Fibroblast of skin of left biceps (primary cell): ENCODE data around the gene SLC27A5.
"Not testable (repeated sequence)": the region's sequence is repeated elsewhere in the genome, so short reads cannot be mapped to it uniquely, and the experiment has no call there.

Experiments used
- DNase-seq, 2 experiments: peaks; one replicate each; pipeline ENCODE4 v3.0.0-alpha.2; 2013; ENCODE audit warnings: low read depth in 2 of 2

Gene SLC27A5

DNA sequence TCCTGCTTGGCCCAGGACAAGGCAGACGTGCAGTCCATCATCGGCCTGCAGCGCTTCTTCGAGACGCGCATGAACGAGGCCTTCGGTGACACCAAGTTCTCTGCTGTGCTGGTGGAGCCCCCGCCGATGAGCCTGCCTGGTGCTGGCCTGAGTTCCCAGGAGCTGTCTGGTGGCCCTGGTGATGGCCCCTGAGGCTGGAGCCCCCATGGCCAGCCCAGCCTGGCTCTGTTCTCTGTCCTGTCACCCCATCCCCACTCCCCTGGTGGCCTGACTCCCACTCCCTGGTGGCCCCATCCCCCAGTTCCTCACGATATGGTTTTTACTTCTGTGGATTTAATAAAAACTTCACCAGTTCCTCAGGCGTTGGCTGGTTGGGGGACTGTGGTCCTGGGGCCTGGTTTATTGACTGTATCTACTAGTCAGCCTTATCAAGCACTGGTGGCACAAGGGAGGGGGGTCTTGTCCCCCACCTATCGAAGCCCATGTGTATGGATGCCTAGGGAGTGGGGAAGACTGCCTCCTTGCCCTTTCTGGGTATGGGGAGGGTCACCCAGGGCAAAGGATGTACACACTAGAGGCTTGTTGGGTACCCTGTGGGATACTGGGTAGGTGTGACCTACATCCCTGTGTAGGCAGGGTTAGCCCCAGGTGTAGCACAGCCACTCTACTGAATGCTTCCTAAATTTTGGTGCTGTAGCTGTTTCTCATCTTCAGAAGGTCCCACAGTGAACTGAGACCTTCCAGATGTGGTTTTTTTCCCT lies 38.8 kb upstream of the SLC27A5 start:
- DNase-seq: no peak

- no peak for DNase-seq
Observed at GRCh38 chr19:58549664-58550361, 38.0 kb upstream of the SLC27A5 start.

- DNase-seq: no peak
Observed at GRCh38 chr19:58548859-58549663, 37.3 kb upstream of the SLC27A5 start.

DNA sequence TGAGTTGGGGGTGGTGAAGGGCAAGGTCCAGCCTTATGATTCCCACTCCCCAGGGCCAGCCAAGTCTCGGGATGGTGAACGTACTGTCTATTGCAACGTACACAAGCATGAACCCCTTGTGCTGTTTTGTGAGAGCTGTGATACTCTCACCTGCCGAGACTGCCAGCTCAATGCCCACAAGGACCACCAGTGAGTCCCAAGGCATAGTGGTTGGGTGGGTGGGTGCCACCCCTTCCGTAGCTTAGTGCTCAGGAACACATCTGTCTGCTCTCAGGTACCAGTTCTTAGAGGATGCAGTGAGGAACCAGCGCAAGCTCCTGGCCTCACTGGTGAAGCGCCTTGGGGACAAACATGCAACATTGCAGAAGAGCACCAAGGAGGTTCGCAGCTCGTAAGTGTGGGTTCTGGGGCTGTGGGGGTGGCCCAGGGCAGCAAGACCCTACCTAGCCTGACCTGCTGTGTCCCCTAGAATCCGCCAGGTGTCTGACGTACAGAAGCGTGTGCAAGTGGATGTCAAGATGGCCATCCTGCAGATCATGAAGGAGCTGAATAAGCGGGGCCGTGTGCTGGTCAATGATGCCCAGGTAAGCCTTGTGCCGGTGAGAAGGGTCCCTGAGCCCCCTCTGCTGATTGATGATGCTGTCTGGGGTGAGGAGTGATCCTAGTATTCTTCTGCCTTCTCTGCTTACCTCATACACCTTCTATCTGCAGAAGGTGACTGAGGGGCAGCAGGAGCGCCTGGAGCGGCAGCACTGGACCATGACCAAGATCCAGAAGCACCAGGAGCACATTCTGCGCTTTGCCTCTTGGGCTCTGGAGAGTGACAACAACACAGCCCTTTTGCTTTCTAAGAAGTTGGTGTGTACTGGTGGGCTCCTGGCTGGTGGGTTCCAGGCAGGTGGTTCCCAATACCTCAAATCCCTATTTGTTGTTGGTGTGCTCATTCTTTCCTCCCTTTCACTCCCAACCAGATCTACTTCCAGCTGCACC lies 35.8 kb upstream of the SLC27A5 start:
- DNase-seq: no peak

GRCh38 chr19:58546019-58546530 lies 34.3 kb upstream of the SLC27A5 start:
- no peak for DNase-seq

- DNase-seq: no peak
Observed at GRCh38 chr19:58545286-58546018, 33.7 kb upstream of the SLC27A5 start.

DNA sequence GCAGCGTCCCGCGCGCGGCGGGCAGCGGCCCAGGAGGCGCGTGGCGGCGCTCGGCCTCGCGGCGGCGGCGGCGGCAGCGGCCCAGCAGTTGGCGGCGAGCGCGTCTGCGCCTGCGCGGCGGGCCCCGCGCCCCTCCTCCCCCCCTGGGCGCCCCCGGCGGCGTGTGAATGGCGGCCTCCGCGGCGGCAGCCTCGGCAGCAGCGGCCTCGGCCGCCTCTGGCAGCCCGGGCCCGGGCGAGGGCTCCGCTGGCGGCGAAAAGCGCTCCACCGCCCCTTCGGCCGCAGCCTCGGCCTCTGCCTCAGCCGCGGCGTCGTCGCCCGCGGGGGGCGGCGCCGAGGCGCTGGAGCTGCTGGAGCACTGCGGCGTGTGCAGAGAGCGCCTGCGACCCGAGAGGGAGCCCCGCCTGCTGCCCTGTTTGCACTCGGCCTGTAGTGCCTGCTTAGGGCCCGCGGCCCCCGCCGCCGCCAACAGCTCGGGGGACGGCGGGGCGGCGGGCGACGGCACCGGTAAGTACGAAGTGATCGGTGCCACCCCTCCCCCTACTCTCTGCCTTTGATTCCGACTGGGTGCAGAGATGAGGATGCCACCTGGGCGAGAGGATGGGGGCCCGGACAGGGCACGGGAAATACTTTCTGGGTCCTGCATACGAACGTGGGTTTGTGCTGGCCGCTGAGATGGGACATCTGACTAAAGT lies 32.9 kb upstream of the SLC27A5 start:
- DNase-seq: peak in 1 of 2 experiments; percentile 30

DNA sequence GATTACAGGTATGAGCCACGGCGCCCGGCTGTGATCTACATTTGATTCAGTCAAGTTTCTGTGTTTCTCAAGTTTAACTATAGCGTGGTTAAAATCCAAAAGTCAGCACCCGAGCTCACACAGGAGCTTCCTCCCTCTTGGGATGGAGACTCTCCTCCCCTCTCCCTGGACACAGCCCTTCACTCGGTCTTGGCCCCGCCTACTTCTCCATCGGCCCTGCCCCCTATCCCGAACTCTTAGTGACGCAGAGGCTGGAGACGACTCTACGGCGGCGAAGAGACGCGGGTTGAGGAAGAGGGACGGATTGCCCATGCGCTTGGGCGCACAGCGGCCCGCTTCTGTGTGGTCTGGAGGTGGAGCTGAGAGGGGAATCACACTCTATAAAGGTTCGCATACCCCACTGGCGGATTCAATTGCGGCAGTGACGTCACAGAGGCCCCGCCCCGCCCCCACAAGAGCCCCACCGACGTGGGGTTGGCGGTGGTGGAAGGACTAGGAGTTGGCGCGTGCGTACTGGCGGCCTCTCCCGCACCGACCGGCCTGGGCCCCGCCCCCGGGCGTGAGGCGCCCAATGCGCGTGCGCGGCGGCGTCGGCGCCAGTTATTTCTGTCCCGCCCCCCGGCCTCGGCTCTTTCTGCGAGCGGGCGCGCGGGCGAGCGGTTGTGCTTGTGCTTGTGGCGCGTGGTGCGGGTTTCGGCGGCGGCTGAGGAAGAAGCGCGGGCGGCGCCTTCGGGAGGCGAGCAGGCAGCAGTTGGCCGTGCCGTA lies 32.2 kb upstream of the SLC27A5 start, which contains the start of gene TRIM28:
Gene TRIM28 (plus strand): TSS at position 239 of the 765 bp plus-strand sequence. CDS start 694 bp downstream, outside the sequence.
- peak; percentile 99 for DNase-seq

DNA sequence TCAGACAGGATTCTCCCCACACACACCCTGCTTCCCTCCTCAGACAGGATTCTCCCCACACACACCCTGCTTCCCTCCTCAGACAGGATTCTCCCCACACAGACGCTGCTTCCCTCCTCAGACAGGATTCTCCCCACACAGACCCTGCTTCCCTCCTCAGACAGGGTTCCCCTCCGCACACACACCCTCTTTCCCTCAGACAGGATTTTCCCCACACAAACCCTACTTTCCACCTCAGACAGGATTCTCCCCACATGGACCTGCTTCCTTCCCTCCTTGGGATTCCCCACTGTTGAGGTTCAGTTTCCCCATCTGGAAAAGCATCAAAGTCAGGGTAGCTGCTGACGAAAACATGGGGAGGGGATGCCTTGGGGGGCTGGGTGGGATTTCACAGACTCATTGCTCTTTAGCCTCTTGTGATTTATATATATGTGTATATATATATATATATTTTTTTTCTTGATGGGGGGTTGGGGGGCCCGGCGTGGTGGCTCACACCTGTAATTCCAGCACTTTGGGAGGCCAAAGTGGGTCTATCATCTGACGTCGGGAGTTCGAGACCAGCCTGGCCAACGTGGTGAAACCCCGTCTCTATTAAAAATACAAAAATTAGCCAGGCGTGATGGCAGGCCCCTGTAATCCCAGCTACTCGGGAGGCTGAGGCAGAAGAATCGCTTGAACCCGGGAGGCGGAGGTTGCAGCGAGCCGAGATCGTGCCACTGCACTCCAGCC lies 31.0 kb upstream of the SLC27A5 start:
- DNase-seq: not testable (repeated sequence)

GRCh38 chr19:58539169-58539559 lies 27.4 kb upstream of the SLC27A5 start:
- DNase-seq: not testable (repeated sequence)

DNA sequence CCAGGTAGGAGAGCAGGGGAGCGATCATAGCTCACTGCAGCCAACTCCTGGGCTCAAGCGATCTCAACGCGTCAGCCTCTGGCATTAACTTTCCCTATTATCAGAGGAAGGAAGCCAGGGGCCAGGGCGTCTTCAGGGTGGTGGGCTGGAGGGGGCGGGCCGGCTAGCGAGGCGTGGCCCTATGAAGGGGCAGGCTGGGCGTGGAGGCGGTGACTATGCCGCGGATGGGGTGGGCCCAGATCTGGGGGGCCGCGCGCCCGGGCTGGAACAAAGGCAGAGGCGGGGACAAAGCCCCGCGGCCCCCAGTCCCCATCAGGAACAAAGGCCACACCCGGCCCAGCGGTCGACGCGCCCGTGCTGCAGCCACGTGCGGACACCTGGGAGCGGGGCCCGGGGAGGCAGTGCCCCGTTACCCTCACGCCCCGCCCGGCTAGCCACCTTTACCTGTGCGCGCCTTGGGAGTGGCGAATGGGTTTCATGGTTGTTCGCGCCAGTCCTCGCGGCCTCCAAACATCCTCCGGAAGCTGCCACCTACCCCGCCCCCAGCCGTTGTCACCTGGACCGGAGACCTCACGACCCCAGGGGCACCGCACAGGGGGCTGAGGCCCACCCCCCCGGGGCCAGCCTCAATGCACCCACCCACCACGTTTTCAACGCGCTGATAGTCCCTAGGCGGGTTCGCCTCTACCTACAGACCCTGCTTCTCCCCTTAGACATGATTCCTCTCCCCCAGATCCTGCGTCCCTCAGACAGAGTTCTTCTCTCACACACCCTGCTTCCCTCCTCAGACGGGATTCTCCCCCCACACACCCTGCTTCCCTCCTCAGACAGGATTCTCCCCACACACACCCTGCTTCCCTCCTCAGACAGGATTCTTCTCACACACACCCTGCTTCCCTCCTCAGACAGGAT lies 26.7 kb upstream of the SLC27A5 start:
- no peak for DNase-seq

DNA sequence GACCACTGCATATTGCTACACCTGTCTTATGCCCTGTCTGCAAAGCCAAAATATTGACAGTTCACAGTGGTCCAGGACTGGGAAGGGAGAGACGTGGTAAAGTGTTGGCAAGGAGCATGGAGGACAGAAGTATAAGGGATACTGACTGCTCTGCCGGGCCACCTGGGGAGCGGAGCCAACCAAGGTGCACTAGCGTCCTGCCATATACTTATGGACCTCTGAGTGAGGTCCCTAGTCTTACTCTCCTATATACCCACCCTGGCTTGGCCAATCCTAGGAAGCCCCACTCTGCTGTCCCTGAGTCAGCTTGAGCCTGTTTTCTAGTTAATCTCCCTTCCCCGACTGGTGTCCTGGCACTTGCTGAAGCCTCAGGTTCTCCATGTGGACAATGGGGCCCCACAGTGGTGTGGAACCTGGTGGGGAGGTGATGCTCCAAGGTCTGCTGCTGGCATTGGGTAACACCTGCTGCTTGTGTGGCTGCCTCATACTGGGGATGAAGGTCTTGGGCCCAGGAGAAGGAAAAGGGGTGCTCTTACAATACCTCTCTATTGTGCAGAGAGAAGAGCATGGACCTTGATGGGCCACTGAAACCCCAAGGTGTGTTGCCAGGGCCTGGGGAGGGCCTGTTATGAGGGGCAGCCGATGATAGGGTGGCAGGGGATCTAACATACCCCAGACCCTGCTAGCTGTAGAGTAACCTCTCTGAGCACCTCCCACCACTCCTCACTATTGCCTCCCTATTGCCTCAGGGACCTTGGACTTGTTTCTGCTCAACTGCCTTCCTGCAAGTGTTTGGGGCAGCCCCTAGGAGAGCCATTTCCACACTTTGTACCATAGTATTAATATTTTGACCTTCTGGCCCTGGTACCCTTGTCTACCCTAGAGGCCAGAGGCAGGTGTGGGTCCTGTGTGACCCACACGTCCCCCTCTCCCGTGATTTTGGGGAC lies 25.3 kb upstream of the SLC27A5 start:
- DNase-seq: no peak

DNA sequence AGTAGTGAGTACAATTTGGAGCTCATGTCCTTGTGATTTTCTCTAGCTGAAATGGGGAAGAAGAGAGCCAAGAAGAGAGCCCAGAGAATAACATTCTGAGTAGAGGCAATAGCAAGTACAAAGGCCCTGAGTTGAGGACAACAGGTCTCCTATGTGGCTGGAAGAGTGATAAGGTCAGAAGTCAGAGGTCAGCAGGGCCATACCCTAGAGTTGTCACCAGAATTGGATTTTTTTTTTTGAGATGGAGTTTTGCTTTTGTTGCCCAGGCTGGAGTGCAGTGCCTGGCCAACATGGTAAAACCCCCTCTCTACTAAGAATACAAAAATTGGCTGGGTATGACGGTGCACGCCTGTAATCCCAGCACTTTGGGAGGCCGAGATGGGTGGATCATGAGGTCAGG lies 24.1 kb upstream of the SLC27A5 start:
- no peak for DNase-seq

DNA sequence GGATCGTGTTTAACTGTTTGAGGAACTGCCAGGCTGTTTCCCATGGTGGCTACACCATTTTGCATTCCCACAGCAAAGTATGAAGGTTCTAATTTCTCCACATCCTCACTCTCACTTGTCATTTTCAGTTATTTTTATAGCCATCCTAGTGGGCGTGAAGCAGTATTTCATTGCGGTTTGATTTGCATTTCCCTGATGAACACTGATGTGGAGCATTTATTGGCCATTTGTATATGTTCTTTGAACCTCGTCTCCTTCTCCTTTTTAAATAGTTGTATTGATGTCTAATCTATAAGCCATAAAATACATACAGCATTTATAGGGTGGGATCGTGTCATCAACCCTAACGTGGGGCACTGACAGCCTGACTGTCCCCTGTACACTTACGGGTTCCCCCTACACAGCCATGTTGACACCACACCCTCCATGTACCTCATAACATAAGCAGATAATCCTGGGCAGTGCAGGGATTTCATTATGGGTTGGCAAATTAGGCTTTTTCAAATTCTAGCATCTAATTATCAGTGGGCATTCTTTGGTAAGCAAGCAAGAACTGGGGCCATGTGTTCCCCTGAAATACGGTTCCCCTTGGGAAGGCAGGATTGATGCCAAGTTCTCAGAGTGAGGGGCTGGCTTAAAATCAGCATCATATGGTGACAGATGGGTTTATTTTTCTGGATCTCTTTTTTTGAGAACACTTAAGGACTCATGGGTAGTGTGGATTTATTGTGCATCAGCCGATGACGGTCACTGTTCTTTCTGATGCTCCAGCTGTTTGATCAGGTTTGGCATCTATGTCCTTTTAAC lies 19.4 kb upstream of the SLC27A5 start:
- DNase-seq: no peak

DNA sequence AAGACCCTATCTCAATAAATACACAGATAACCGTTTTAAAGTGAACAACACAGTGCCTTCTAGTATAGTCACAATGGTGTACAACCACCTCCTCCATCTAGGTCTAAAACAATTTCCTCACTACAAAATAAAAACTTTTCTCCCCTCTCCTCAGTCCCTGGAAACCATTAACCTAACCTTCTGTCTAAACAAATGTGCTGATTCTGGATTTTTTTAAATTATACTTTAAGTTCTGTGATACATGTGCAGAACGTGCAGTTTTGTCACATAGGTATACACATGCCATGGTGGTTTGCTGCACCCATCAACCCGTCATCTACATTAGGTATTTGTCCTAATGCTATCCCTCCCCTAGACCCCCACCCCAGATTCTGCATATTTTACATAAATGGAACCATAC lies 17.6 kb upstream of the SLC27A5 start:
- no peak for DNase-seq
